ENCODE data around the gene RNASEH2C. TPM values are rescaled to one million over a fixed set of nuclear protein-coding genes. Genes with fewer than 3 reads are reported as not detected.
"Not testable (repeated sequence)": the region's sequence is repeated elsewhere in the genome, so short reads cannot be mapped to it uniquely, and the experiment has no call there.

Gene RNASEH2C
- total RNA-seq, 4 donors from 2014 or later, result 48.8 to 135 (median 118) TPM

DNA sequence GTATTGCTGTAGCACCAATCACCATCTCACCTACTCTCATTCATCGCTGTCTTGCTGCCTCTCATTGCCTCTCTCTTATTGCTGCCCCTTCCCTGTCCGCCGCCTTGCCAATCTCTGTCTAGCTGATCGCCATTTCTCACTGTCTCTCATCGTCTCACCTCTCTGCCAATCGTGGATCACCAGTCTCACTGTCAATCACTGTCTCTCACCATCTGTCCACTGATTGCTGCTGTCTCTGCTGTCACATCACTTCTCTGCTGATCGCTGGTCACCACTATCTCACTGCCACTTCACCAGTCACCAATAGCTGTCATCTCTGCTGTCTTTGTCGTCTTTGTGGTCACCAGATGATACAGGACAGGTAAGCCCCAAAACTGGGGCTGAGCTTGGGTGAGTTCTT is 20.6 kb upstream of the RNASEH2C start:
- Histone ChIP-seq H3K9me3 (no peaks in the 10 kb centered on the region), H3K27me3 (no peaks in the 10 kb centered on the region), H3K27ac (no peak overlapping the region), H3K36me3 (no peaks in the 10 kb centered on the region), H3K4me1 (no peaks in the 10 kb centered on the region), H3K4me3 (replicated peaks in 1 of 3) (no peak overlapping the region)
- no peak for DNase-seq
- TF ChIP-seq POLR2A (IDR thresholded peaks at IDR 0.05), result no peak
- TF ChIP-seq, protein P1, sequence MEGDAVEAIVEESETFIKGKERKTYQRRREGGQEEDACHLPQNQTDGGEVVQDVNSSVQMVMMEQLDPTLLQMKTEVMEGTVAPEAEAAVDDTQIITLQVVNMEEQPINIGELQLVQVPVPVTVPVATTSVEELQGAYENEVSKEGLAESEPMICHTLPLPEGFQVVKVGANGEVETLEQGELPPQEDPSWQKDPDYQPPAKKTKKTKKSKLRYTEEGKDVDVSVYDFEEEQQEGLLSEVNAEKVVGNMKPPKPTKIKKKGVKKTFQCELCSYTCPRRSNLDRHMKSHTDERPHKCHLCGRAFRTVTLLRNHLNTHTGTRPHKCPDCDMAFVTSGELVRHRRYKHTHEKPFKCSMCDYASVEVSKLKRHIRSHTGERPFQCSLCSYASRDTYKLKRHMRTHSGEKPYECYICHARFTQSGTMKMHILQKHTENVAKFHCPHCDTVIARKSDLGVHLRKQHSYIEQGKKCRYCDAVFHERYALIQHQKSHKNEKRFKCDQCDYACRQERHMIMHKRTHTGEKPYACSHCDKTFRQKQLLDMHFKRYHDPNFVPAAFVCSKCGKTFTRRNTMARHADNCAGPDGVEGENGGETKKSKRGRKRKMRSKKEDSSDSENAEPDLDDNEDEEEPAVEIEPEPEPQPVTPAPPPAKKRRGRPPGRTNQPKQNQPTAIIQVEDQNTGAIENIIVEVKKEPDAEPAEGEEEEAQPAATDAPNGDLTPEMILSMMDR (IDR thresholded peaks at IDR 0.05), result no peak
- 78 to 80% methylated on average over 8 of the region's 8 CpGs for WGBS, 2 donors
- intact Hi-C loops (cut with DNase I), result no loop called here

DNA sequence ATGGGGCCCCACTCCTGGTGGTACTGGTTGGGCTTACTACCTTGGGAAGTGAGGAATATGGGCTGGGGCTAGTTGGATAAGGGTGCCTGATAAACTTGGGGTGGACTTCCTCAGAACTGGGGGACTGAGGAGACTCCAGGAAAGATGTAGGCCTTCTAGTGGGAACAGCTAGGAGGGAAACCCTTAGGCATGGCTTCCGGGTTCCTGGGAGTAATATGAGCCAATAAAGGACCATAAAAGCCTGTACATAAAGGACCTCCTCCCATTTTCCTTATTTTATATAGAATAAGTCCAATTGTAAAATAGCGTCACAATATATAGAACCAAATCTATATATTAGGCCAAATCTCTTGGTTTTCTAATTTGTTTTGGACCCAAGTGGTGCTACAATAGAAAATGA is 18.4 kb upstream of the RNASEH2C start:
- WGBS, 2 donors, result 87 to 88% methylated on average over 2 of the region's 2 CpGs
- Histone ChIP-seq H3K27me3 (no peaks in the 10 kb centered on the region), H3K4me3 (replicated peaks in 1 of 3) (no peak overlapping the region), H3K9me3 (no peaks in the 10 kb centered on the region), H3K27ac (no peak overlapping the region), H3K4me1 (no peaks in the 10 kb centered on the region), H3K36me3 (no peaks in the 10 kb centered on the region)
- no peak for TF ChIP-seq POLR2A (IDR thresholded peaks at IDR 0.05)
- TF ChIP-seq, protein P1 (IDR thresholded peaks at IDR 0.05), result no peak
- intact Hi-C loops (cut with DNase I), result no loop called here
- DNase-seq, result no peak

DNA sequence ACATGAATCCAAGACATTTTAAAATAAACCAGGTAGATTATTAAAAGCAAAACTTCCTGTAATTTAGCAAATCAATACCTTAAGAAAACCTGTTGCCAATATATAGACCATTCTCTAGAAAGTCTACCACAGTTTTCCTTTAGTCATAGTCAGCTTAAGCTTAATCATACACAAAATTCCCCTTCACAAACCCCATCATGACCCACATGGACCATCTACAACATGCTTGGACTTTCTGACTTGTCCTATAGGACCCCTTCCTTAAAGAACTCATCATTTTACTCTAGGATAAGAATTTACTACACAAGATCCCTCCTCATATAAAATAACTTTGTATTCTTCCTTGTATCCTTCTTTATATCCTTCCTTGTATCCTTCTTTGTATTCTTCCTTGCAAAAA is 16.2 kb upstream of the RNASEH2C start:
- DNase-seq, result no peak
- no peaks in the 10 kb centered on the region for H3K27me3 ChIP-seq
- H3K36me3 ChIP-seq, result no peaks in the 10 kb centered on the region
- intact Hi-C loops (cut with DNase I), result no loop called here
- no peak for TF ChIP-seq POLR2A (IDR thresholded peaks at IDR 0.05)
- TF ChIP-seq, protein P1 (IDR thresholded peaks at IDR 0.05), result no peak
- no peaks in the 10 kb centered on the region for H3K4me1 ChIP-seq
- H3K4me3 ChIP-seq (replicated peaks in 1 of 3), result no peak overlapping the region
- no peaks in the 10 kb centered on the region for H3K9me3 ChIP-seq
- no peak overlapping the region for H3K27ac ChIP-seq

DNA sequence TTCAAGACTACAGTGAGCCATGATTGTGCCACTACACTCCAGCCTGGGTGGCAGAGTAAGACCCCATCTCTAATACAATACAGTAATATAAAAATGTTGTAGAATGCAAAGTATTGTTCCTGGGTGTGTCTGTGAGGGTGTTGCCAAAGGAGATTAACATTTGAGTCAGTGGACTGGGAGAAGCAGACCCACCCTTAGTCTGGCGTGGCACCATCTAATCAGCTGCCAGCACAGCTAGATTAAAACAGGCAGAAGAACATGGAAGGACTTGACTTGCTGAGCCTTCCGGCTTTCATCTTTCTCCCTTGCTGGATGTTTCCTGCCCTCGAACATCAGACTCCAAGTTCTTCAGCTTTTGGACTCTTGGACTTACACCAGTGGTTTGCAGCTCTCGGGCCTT is 14.5 kb upstream of the RNASEH2C start:
- 81 to 84% methylated on average over 4 of the region's 4 CpGs for WGBS, 2 donors
- H3K9me3 ChIP-seq; H3K36me3 ChIP-seq; H3K27ac ChIP-seq; H3K4me3 ChIP-seq (replicated peaks in 1 of 3); intact Hi-C loops (cut with DNase I); H3K4me1 ChIP-seq; DNase-seq; H3K27me3 ChIP-seq: not testable (repeated sequence)

DNA sequence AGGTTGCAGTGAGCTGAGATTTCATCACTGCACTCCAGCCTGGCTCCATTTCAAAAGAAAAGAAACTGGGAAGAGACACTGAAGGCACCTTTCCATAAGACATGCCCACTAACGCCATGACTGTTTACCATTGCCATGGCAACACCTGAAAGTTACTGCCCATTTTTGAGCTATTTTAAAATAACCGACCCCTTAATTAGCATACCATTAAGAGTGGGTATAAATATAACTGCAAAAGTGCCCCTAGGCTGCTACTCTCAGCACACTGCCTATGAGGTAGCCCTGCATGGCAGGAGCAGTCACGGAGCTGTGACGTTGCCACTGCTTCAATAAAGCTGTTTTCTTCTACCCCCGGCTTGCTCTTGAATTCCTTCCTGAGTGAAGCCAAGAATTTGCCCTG is 9.9 kb upstream of the RNASEH2C start:
- WGBS, 2 donors, result 66 to 69% methylated on average over 5 of the region's 5 CpGs
- TF ChIP-seq, protein P1 (IDR thresholded peaks at IDR 0.05), result no peak
- TF ChIP-seq POLR2A (IDR thresholded peaks at IDR 0.05), result no peak
- no peak overlapping the region for H3K27ac ChIP-seq
- H3K4me1 ChIP-seq, result no peaks in the 10 kb centered on the region
- intact Hi-C loops (cut with DNase I), result no loop called here
- H3K27me3 ChIP-seq, result no peaks in the 10 kb centered on the region
- DNase-seq, result no peak
- H3K4me3 ChIP-seq (replicated peaks in 1 of 3), result no peak overlapping the region
- H3K9me3 ChIP-seq, result no peaks in the 10 kb centered on the region
- no peaks in the 10 kb centered on the region for H3K36me3 ChIP-seq

DNA sequence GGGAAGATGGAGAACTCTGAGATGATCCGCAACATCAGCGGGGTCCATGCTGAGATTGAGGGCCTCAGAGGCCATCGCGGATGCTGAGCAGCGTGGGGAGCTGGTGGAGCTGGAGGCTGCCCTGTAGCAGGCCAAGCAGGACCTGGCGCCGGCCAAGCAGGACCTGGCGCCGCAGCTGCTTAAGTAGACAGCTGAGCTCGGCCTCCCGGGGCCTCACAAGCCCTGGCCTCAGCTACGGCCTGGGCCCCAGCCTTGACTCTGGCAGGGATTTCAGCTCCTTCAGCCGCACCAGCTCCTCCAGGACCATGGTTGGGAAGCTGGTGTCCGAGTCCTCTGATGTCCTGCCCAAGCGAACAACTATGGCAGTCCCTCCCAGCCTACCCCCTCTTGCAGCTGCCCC is 7.3 kb upstream of the RNASEH2C start:
- Histone ChIP-seq H3K36me3 (no peaks in the 10 kb centered on the region), H3K27ac (no peak overlapping the region), H3K4me1 (no peaks in the 10 kb centered on the region), H3K9me3 (no peaks in the 10 kb centered on the region), H3K4me3 (replicated peaks in 1 of 3) (no peak overlapping the region), H3K27me3 (no peaks in the 10 kb centered on the region)
- TF ChIP-seq, protein P1 (IDR thresholded peaks at IDR 0.05), result no peak
- no peak for TF ChIP-seq POLR2A (IDR thresholded peaks at IDR 0.05)
- WGBS, 2 donors, result 82 to 94% methylated on average over 10 to 15 of the region's 15 CpGs
- no peak for DNase-seq
- intact Hi-C loops (cut with DNase I), result no loop called here

All from thyroid gland (tissue), 4 donors.